ENCODE measurements around the gene LHFPL5. TPM values are rescaled to one million over a fixed set of nuclear protein-coding genes. Genes with fewer than 3 reads are reported as not detected.

LHFPL5 gene
- not detected for total RNA-seq

GRCh38 chr6:35804996-35805736 lies at the start of gene LHFPL5:
Gene LHFPL5 (plus strand): TSS chr6:35805352. CDS start chr6:35805671, 319 bp downstream.

GRCh38 chr6:35776364-35777215 lies 28.6 kb upstream of the LHFPL5 start, which contains the start of gene CLPSL2:
Gene CLPSL2 (plus strand): TSS chr6:35776598. CDS start chr6:35776619, 21 bp downstream.

GRCh38 chr6:35780719-35781118 lies 24.4 kb upstream of the LHFPL5 start, which contains the start of gene CLPSL1:
Gene CLPSL1 (plus strand): TSS chr6:35781019. CDS start chr6:35781111, 92 bp downstream.

Other genes starting within 250 kb of the LHFPL5 start
- 11.0 TPM for gene FKBP5, start 116.4 kb upstream of the LHFPL5 start, total RNA-seq
- 0.23 TPM for gene ARMC12, start 68.3 kb upstream of the LHFPL5 start, total RNA-seq
- not detected for gene CLPSL2, start 28.8 kb upstream of the LHFPL5 start, total RNA-seq
- gene CLPSL1, start 24.3 kb upstream of the LHFPL5 start, total RNA-seq, result not detected
- gene CLPS, start 8.0 kb upstream of the LHFPL5 start, total RNA-seq, result not detected
- gene SRPK1, start 115.7 kb downstream of the LHFPL5 start, total RNA-seq, result 39.8 TPM
- 0.29 TPM for gene SLC26A8, start 219.3 kb downstream of the LHFPL5 start, total RNA-seq
- gene MAPK14, start 222.5 kb downstream of the LHFPL5 start, total RNA-seq, result 61.2 TPM